ENCODE results near the gene TTBK2.

The TTBK2 gene

DNA sequence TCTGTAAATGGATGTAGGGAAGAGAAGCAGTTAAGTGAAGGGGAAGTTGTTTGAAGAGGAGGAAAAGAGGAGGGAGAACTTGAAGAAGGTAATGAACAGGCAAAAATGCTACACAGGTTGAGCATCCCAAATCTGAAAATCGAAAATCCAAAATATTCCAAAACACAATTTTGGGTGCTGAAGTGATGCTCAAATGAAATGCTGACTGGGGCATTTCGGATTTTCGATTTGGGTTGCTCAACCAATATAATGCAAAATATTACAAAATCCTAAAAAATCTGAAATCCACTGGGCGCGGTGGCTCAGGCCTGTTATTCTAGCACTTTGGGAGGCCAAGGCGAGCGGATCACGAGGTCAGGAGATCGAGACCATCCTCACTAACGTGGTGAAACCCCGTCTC lies 121.8 kb downstream of the TTBK2 start:
- H3K4me3 Mint-ChIP-seq: no peak overlapping the region
- peaks cover 37% of the 10 kb centered on the region for H3K36me3 Mint-ChIP-seq (ENCODE audit: low read depth)
- H3K27ac Mint-ChIP-seq: no peak overlapping the region
- no peaks in the 10 kb centered on the region for H3K9me3 Mint-ChIP-seq
- H3K27me3 Mint-ChIP-seq (ENCODE audit: low read depth): no peaks in the 10 kb centered on the region
- TF ChIP-seq, protein P1, sequence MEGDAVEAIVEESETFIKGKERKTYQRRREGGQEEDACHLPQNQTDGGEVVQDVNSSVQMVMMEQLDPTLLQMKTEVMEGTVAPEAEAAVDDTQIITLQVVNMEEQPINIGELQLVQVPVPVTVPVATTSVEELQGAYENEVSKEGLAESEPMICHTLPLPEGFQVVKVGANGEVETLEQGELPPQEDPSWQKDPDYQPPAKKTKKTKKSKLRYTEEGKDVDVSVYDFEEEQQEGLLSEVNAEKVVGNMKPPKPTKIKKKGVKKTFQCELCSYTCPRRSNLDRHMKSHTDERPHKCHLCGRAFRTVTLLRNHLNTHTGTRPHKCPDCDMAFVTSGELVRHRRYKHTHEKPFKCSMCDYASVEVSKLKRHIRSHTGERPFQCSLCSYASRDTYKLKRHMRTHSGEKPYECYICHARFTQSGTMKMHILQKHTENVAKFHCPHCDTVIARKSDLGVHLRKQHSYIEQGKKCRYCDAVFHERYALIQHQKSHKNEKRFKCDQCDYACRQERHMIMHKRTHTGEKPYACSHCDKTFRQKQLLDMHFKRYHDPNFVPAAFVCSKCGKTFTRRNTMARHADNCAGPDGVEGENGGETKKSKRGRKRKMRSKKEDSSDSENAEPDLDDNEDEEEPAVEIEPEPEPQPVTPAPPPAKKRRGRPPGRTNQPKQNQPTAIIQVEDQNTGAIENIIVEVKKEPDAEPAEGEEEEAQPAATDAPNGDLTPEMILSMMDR (IDR thresholded peaks at IDR 0.05; ENCODE audit: unreplicated experiment in 3 of 3): no peak
- H3K4me1 Mint-ChIP-seq: no peaks in the 10 kb centered on the region

DNA sequence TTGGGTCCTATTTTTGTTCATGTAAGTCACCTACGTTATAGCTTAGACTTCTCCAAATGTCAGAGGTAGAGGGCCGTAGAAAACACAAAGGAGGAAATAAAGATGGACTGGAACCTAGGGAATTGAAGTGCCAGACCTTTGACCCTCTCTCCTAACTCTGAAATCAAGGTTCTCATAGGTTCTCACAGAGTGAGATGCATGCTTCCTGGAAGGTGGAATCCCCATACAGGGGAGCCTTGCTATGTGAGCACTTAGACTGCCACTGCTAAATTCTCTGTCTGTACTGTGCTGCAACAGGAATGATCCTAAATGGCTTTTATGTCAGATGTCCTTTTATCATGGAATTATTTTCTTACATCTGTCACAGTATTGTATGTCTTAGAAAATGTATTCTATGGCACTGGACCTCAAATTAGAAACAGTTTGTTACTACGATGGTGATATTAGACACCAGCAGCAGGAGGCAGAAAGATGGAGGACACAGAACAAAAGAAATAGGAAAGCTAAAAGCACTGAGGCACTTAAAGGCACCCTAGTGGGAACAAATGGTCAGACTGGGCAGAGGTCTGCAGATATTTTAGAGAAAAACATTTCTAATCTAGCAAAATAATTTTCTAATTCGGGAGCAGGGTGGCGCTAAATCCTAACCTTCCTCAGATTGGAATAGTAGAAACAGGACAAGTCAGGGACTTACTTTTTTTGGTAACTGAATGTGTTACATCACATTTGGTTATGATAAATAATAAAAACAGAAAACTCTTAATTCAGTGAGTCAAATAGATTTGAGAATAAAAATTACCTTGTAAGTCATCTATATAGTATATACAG lies 123.4 kb downstream of the TTBK2 start:
- Mint-ChIP-seq H3K27ac (no peak overlapping the region), H3K4me1 (no peaks in the 10 kb centered on the region), H3K27me3 (ENCODE audit: low read depth) (no peaks in the 10 kb centered on the region), H3K36me3 (ENCODE audit: low read depth) (peaks cover 37% of the 10 kb centered on the region), H3K4me3 (no peak overlapping the region), H3K9me3 (no peaks in the 10 kb centered on the region)
- TF ChIP-seq, protein P1 (IDR thresholded peaks at IDR 0.05; ENCODE audit: unreplicated experiment in 3 of 3): no peak

DNA sequence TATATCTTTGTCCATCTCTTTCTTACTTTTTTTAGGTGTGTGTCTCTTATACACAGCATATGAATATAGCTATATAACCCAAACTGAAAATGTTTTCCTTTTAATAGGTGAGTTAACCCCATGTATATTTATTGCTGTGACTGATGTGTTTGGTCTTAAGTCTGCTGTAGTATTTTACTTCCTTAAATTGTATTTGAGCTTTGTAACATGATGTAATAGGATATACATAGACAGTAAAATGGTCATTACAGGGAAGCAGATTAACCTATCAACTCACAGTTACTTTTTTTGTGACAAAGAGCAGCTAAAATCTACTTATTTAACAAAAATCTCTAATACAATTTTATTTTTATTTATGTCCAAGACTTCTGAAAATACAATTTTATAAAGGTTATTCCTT lies 131.9 kb downstream of the TTBK2 start:
- Mint-ChIP-seq H3K4me1 (peaks cover 5% of the 10 kb centered on the region), H3K36me3 (ENCODE audit: low read depth) (peaks cover 16% of the 10 kb centered on the region), H3K4me3 (no peak overlapping the region), H3K9me3 (no peaks in the 10 kb centered on the region), H3K27me3 (ENCODE audit: low read depth) (no peaks in the 10 kb centered on the region), H3K27ac (no peak overlapping the region)
- TF ChIP-seq, protein P1 (IDR thresholded peaks at IDR 0.05; ENCODE audit: unreplicated experiment in 3 of 3): no peak

DNA sequence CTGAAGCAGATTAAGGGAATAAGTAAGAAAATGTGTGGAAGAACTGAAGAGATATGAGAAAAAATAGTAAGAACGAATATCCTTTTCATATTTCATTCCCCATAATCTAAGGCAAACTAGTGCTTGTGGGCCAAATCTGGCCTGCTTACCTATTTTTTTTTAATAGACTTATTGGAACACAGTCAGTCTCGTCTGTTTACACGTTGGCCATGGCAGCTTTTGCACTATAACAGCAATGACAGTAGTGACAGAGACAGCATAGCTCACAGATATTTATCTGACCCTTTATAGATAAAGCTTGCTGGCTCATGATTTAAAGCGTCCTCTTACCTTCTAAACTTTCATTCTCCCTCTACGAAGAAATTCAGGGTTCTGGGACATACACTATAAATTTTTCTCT lies 133.6 kb downstream of the TTBK2 start:
- no peak overlapping the region for H3K27ac Mint-ChIP-seq
- peaks cover 19% of the 10 kb centered on the region for H3K36me3 Mint-ChIP-seq (ENCODE audit: low read depth)
- H3K4me3 Mint-ChIP-seq: no peak overlapping the region
- H3K27me3 Mint-ChIP-seq (ENCODE audit: low read depth): no peaks in the 10 kb centered on the region
- H3K4me1 Mint-ChIP-seq: peaks cover 5% of the 10 kb centered on the region
- no peaks in the 10 kb centered on the region for H3K9me3 Mint-ChIP-seq
- TF ChIP-seq, protein P1 (IDR thresholded peaks at IDR 0.05; ENCODE audit: unreplicated experiment in 3 of 3): no peak

DNA sequence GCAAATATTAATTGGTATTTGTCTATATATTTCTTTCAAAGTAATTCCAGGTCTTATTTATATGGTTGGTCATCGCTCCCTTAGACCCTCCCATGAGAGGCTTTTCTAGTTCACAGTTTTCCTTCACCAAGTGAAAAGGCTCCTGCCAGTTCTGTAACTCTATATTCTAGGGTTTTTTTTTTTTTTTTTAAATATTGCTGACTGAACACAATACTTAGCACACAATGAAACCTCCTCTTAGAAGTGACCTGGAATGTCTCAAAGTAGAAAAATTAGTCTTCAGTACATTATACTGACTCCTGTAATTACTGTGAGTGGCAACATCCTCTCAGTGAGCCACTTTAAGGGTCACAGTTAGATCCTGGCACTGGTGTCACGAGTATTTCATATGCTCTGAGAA lies 135.0 kb downstream of the TTBK2 start:
- H3K36me3 Mint-ChIP-seq (ENCODE audit: low read depth): peaks cover 24% of the 10 kb centered on the region
- TF ChIP-seq, protein P1 (IDR thresholded peaks at IDR 0.05; ENCODE audit: unreplicated experiment in 3 of 3): no peak
- H3K9me3 Mint-ChIP-seq: no peaks in the 10 kb centered on the region

DNA sequence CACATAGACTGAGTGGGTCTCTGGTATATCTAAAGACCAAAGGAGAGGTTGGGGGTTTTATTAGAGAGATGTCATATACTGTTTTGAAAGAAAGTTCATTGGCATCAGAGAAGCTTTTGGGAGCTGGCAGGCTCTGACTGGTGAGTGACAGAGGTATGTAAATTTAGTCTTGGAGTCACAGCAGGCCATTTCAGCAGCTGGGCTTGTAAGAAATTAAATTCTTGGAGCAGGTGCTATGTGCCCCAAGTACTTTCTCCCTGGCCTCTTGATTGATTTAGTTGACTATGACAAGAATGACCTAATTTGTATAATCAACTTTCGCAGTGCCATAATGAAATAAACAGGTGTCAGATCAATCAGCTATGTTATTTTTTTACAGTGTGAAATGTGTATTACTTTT lies 135.9 kb downstream of the TTBK2 start:
- Mint-ChIP-seq H3K4me1 (peaks cover 5% of the 10 kb centered on the region), H3K27me3 (ENCODE audit: low read depth) (no peaks in the 10 kb centered on the region), H3K36me3 (ENCODE audit: low read depth) (peaks cover 24% of the 10 kb centered on the region), H3K27ac (no peak overlapping the region), H3K4me3 (no peak overlapping the region), H3K9me3 (no peaks in the 10 kb centered on the region)
- TF ChIP-seq, protein P1 (IDR thresholded peaks at IDR 0.05; ENCODE audit: unreplicated experiment in 3 of 3): no peak

More for the DNA sequence above, 135.0 kb downstream of the TTBK2 start:
- no peak overlapping the region for H3K27ac Mint-ChIP-seq
- no peak overlapping the region for H3K4me3 Mint-ChIP-seq
- H3K27me3 Mint-ChIP-seq (ENCODE audit: low read depth): no peaks in the 10 kb centered on the region
- peaks cover 5% of the 10 kb centered on the region for H3K4me1 Mint-ChIP-seq
